Vagina (tissue), 2 donors: Measurements from ENCODE around the gene NPAP1.
"Not testable (repeated sequence)": the region's sequence is repeated elsewhere in the genome, so short reads cannot be mapped to it uniquely, and the experiment has no call there.

ENCODE experiments used
- POLR2AphosphoS5 ChIP-seq, 2 donors: sonication (generic); formaldehyde crosslinking; IDR thresholded peaks; one replicate each; pipeline ENCODE4 v1.9.0; 2017; ENCODE audit warnings: antibody characterized with exemption in 2 of 2, mild to moderate bottlenecking in 2 of 2, low read depth in 1 of 2; ENCODE audit not compliant: insufficient read depth in 1 of 2
- TF ChIP-seq, protein P1 (sequence below), 3 experiments: fragments of 450-650 bp in 2 of 3; fragments of 200-600 bp in 1 of 3; sonication (generic) in 1 of 3; IDR thresholded peaks; one replicate each; pipeline ENCODE4 v1.5.1; 2017 to 2019; ENCODE audit warnings: antibody characterized with exemption in 3 of 3, mild to moderate bottlenecking in 2 of 3, moderate library complexity in 2 of 3

DNA sequence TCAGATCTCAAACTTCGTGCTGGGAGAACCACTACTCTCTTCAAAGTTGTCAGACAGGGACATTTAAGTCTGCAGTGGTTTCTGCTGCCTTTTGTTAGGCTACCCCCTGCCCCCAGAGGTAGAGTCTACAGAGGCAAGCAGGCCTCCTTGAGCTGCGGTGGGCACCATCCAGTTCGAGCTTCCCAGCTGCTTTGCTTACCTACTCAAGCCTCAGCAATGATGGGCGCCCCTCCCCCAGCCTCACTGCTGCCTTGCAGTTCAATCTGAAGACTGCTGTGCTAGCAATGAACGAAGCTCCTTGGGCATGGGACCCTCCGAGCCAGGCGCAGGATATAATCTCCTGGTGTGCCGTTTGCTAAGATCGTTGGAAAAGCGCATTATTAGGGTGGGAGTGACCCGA, 36.2 kb upstream of the NPAP1 start:
- TF ChIP-seq, protein P1, sequence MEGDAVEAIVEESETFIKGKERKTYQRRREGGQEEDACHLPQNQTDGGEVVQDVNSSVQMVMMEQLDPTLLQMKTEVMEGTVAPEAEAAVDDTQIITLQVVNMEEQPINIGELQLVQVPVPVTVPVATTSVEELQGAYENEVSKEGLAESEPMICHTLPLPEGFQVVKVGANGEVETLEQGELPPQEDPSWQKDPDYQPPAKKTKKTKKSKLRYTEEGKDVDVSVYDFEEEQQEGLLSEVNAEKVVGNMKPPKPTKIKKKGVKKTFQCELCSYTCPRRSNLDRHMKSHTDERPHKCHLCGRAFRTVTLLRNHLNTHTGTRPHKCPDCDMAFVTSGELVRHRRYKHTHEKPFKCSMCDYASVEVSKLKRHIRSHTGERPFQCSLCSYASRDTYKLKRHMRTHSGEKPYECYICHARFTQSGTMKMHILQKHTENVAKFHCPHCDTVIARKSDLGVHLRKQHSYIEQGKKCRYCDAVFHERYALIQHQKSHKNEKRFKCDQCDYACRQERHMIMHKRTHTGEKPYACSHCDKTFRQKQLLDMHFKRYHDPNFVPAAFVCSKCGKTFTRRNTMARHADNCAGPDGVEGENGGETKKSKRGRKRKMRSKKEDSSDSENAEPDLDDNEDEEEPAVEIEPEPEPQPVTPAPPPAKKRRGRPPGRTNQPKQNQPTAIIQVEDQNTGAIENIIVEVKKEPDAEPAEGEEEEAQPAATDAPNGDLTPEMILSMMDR (IDR thresholded peaks at IDR 0.05) = not testable (repeated sequence)
- not testable (repeated sequence) for TF ChIP-seq POLR2AphosphoS5 (IDR thresholded peaks at IDR 0.05; ENCODE audit: insufficient read depth in 1 of 2, low read depth in 1 of 2)
